DND-41 (cell line): Measurements from ENCODE around the gene SLAIN2.

ENCODE experiments used
- CTCF ChIP-seq: IDR thresholded peaks from 2 replicates; pipeline ENCODE4 v1.5.1; 2012; ENCODE audit warnings: borderline replicate concordance, low read length, moderate library complexity, mild to moderate bottlenecking; ENCODE audit not compliant: poor library complexity, severe bottlenecking; ENCODE audit errors: extremely low read depth
- EZH2 ChIP-seq: IDR thresholded peaks from 3 replicates; pipeline ENCODE4 v1.6.1; 2012; ENCODE audit warnings: borderline replicate concordance, low read depth, mild to moderate bottlenecking, moderate library complexity, low read length, inconsistent platforms; ENCODE audit not compliant: severe bottlenecking

GRCh38 chr4:48420144-48420543 lies 78.8 kb downstream of the SLAIN2 start:
- TF ChIP-seq CTCF (no peak), EZH2 (no peak)
